GM18873 (cell line): ENCODE results near the gene CAMSAP2.
"Not testable (repeated sequence)": the region's sequence is repeated elsewhere in the genome, so short reads cannot be mapped to it uniquely, and the experiment has no call there.

ENCODE experiments used
- ATAC-seq: cut with Tn5 transposase; IDR thresholded peaks from one replicate; pipeline ENCODE4 v1.9.1; 2021; ENCODE audit warnings: mild to moderate bottlenecking, moderate library complexity, moderate number of reproducible peaks; ENCODE audit not compliant: unreplicated experiment, low FRiP score

The CAMSAP2 gene

GRCh38 chr1:200780545-200781369 lies 42.1 kb downstream of the CAMSAP2 start:
- no peak for ATAC-seq

GRCh38 chr1:200783926-200784325 lies 45.2 kb downstream of the CAMSAP2 start:
- ATAC-seq, result no peak

- no peak for ATAC-seq
Observed at GRCh38 chr1:200784576-200784975, 45.9 kb downstream of the CAMSAP2 start.

- ATAC-seq, result no peak
Observed at GRCh38 chr1:200786788-200787187, 48.1 kb downstream of the CAMSAP2 start.

- no peak for ATAC-seq
Observed at GRCh38 chr1:200787896-200788387, 49.2 kb downstream of the CAMSAP2 start.

GRCh38 chr1:200791012-200791411 lies 52.3 kb downstream of the CAMSAP2 start:
- ATAC-seq, result not testable (repeated sequence)

DNA sequence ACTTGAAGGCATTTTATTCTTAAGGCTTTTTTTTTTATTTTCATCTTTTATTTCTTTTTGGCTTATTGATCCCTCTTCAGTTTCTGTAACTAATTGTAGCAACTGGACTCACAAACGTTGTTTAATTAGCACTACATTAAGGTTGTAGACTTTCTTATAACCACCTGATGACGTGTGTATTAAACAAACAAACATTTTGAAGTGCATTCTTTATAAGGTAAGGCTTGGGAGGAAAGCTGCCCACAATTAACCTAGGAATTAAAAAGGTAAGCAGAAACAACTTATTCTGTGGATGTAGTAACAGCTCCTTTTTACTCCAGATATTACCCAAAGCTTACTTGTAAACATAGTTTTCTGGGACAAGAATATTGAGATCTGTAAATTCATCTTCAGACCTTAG lies 55.0 kb downstream of the CAMSAP2 start:
- ATAC-seq, result no peak

GRCh38 chr1:200794506-200795065 lies 55.9 kb downstream of the CAMSAP2 start:
- ATAC-seq, result no peak

DNA sequence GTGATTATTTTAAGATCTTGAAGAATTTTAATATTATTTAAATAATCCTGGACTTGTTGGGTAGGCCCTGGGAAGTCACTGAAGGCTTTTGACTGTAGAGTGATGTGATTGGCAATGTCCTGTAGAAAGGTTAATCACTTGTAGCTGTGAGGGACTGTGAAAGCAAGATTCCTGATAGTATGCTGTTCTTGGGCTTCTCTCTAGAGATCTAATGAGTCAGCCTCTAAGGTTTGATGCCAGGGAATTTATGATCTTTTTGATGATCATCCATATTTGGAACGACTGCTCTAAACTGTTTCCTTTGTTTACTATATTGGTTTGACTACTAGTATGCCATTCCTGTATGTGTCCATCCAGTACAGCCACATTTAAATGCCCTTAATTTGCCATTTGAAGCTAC lies 56.5 kb downstream of the CAMSAP2 start:
- ATAC-seq, result no peak

GRCh38 chr1:200802042-200802441 lies 63.3 kb downstream of the CAMSAP2 start:
- ATAC-seq, result no peak

DNA sequence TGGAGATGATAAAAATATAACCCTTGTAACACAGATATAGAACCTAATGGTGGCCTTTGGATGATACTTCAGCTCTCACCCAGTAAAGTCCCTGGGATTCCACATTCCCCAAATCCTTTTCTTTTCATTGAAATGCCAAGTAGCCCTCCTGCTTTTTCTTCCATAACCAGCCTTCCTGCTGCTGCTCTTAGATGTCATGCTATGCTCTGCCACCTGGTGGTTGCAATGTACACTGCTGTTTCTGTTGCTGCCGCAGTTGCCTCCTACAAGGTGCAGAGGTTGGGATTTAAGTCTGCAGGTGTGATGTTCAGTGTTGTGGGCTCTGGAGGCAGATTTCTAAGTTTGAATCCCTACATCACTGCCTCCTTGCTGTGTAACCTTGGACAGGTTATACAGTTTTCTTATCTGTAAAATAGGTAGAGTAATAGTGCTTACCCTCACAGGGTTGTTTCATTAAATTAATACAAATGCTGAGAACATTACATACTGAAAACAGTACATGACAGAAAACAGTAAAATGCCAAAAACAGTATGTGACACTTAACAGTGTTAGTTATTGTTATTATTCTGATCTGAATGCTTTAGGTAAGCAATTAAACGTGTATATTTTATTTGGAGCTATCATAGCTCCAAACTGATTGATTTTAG lies 64.3 kb downstream of the CAMSAP2 start:
- ATAC-seq, result no peak

DNA sequence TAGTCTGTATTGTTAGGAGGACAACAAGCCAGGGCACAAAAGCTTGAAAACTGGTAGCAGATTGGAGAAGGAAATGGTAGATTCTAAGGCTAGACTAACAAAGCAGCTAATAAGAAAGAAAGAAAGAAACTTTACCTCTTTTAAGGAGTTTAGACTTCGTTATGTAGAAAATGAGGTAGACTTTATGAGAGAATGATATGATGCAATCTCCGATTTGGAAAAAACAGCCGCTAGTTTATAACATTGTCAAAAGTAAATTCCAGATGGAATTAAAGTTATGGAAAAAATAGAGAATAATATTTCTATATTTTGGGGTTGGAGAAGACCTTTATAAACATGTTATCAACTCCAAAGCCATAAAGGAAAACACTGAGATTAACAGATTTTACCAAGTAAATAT lies 67.0 kb downstream of the CAMSAP2 start:
- ATAC-seq, result no peak

GRCh38 chr1:200808846-200809245 lies 70.2 kb downstream of the CAMSAP2 start:
- ATAC-seq, result no peak

- ATAC-seq, result no peak
Observed at GRCh38 chr1:200811704-200812103, 73.0 kb downstream of the CAMSAP2 start.

DNA sequence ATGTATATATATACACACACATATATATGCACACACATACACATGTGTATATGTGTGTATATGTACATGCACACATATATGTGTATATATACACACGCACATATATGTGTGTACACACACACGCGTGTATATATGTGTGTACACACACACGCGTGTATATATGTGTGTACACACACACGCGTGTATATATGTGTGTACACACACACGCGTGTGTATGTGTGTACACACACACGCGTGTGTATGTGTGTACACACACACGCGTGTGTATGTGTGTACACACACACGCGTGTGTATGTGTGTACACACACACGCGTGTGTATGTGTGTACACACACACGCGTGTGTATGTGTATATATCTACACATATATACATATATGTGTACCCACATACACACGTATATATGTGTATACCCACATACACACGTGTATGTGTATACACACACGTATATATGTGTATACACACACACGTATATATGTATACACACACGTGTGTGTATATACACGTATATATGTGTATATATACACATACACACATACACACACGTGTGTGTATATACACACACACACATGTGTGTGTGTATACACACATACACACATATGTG lies 78.0 kb downstream of the CAMSAP2 start:
- not testable (repeated sequence) for ATAC-seq

GRCh38 chr1:200818248-200818647 lies 79.6 kb downstream of the CAMSAP2 start:
- ATAC-seq, result no peak

GRCh38 chr1:200819726-200820125 lies 81.0 kb downstream of the CAMSAP2 start:
- ATAC-seq, result no peak

GRCh38 chr1:200831091-200831490 lies 92.4 kb downstream of the CAMSAP2 start:
- no peak for ATAC-seq

GRCh38 chr1:200834383-200834782 lies 95.7 kb downstream of the CAMSAP2 start:
- ATAC-seq, result no peak

DNA sequence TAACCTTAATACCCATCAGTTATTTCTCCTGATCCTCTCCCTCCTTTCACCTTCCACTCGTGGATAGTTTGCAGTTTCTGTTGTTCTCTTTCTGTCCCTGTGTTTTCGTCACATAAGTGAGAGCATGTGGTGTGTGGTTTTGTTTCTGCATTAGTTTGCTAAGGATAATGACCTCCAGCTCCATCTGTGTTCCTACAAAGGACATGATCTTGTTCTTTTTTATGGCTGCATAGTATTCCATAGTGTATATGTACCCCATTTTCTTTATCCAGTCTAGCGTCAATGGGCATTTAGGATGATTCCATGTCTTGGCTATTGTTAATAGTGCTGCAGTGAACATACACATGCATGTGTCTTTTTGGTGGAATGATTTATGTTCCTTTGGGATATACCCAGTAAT lies 97.5 kb downstream of the CAMSAP2 start:
- ATAC-seq, result no peak

GRCh38 chr1:200837931-200838571 lies 99.4 kb downstream of the CAMSAP2 start:
- no peak for ATAC-seq
